GM23338 (cell line): Measurements from ENCODE around the gene HSPA9. TPM values are rescaled to one million over a fixed set of nuclear protein-coding genes. Genes with fewer than 3 reads are reported as not detected.

Experiments used
- ATAC-seq: fragments of 200-7000 bp; cut with Tn5 transposase; 3 replicates; pipeline ENCODE4 v1.9.1; 2020
- DNase-seq: peaks from one replicate; pipeline ENCODE4 v3.0.0-alpha.2; 2015; ENCODE audit warnings: low spot score
- H2AFZ ChIP-seq: fragments of 200-600 bp; sonication (generic); 2 replicates; pipeline ENCODE4 v1.8.0; 2016; ENCODE audit warnings: antibody characterized with exemption, mild to moderate bottlenecking, moderate library complexity
- H3F3A ChIP-seq: fragments of 200-600 bp; sonication (generic); replicated peaks from 2 replicates; pipeline ENCODE4 v1.8.0; 2017; ENCODE audit warnings: antibody characterized with exemption, mixed run types, low read depth
- H3K27ac ChIP-seq: fragments of 200-600 bp; sonication (generic); 2 replicates; pipeline ENCODE4 v1.6.1; 2016; ENCODE audit warnings: low read depth
- H3K27me3 ChIP-seq: fragments of 200-600 bp; sonication (generic); 2 replicates; pipeline ENCODE4 v1.8.0; 2016; ENCODE audit warnings: mild to moderate bottlenecking, mixed run types, moderate library complexity; ENCODE audit not compliant: insufficient read depth
- H3K36me3 ChIP-seq: fragments of 200-600 bp; sonication (generic); 2 replicates; pipeline ENCODE4 v1.8.0; 2016; ENCODE audit warnings: mild to moderate bottlenecking; ENCODE audit not compliant: insufficient read depth
- H3K4me1 ChIP-seq: fragments of 200-600 bp; sonication (generic); 2 replicates; pipeline ENCODE4 v1.8.0; 2016; ENCODE audit warnings: mild to moderate bottlenecking, moderate library complexity; ENCODE audit not compliant: insufficient read depth
- H3K4me2 ChIP-seq: fragments of 200-600 bp; sonication (generic); 2 replicates; pipeline ENCODE4 v1.7.1; 2017; ENCODE audit warnings: mixed run types
- H3K4me3 ChIP-seq: fragments of 200-600 bp; sonication (generic); 2 replicates; pipeline ENCODE4 v1.6.1; 2016; ENCODE audit warnings: mixed run types
- H3K79me2 ChIP-seq: fragments of 200-600 bp; sonication (generic); replicated peaks from 2 replicates; pipeline ENCODE4 v1.8.0; 2017; ENCODE audit warnings: mild to moderate bottlenecking; ENCODE audit not compliant: insufficient read depth
- H3K9me2 ChIP-seq: fragments of 200-600 bp; sonication (generic); 2 replicates; pipeline ENCODE4 v1.8.0; 2017; ENCODE audit not compliant: insufficient read depth
- H4K20me1 ChIP-seq: fragments of 200-600 bp; sonication (generic); replicated peaks from 2 replicates; pipeline ENCODE4 v1.8.0; 2017; ENCODE audit warnings: mild to moderate bottlenecking; ENCODE audit not compliant: insufficient read depth
- H3K27ac Mint-ChIP-seq: 2 replicates; pipeline ENCODE4 v1.8.0; 2020; ENCODE audit warnings: inconsistent platforms, mild to moderate bottlenecking, moderate library complexity, mixed read lengths
- H3K27me3 Mint-ChIP-seq: 3 replicates; pipeline ENCODE4 v1.8.0; 2022; ENCODE audit warnings: low read depth, mild to moderate bottlenecking, moderate library complexity, mixed read lengths, inconsistent platforms; ENCODE audit not compliant: insufficient read depth, poor library complexity
- H3K36me3 Mint-ChIP-seq: 3 replicates; pipeline ENCODE4 v1.8.0; 2021; ENCODE audit warnings: low read depth, mild to moderate bottlenecking, inconsistent platforms, moderate library complexity, mixed read lengths
- H3K4me1 Mint-ChIP-seq: 3 replicates; pipeline ENCODE4 v1.8.0; 2020; ENCODE audit warnings: mild to moderate bottlenecking, inconsistent platforms, mixed read lengths
- H3K4me3 Mint-ChIP-seq: 3 replicates; pipeline ENCODE4 v1.8.0; 2021; ENCODE audit warnings: moderate library complexity, mild to moderate bottlenecking, inconsistent platforms, mixed read lengths
- H3K9me3 Mint-ChIP-seq: 3 replicates; pipeline ENCODE4 v1.8.0; 2020; ENCODE audit warnings: moderate library complexity, mild to moderate bottlenecking, inconsistent platforms, mixed read lengths
- CTCF ChIP-seq, 2 experiments: fragments of 200-600 bp in 1 of 2; sonication (generic) in 1 of 2; conservative IDR thresholded peaks; 2 replicates each; pipeline versions ENCODE4 v1.5.1 to v1.6.1; 2016 to 2017; ENCODE audit warnings: antibody characterized with exemption in 2 of 2, low read depth in 2 of 2, mild to moderate bottlenecking in 2 of 2, moderate library complexity in 1 of 2
- EZH2phosphoT487 ChIP-seq: fragments of 200-600 bp; sonication (generic); IDR thresholded peaks from one replicate; pipeline ENCODE4 v1.8.1; 2018; ENCODE audit warnings: antibody characterized with exemption; ENCODE audit not compliant: unreplicated experiment
- JUNB ChIP-seq: IDR thresholded peaks from one replicate; pipeline ENCODE4 v1.6.1; 2016; ENCODE audit warnings: antibody characterized with exemption; ENCODE audit not compliant: unreplicated experiment
- NANOG ChIP-seq: IDR thresholded peaks from 2 replicates; pipeline ENCODE4 v1.6.1; 2016; ENCODE audit warnings: antibody characterized with exemption, borderline replicate concordance
- REST ChIP-seq: IDR thresholded peaks from one replicate; pipeline ENCODE4 v1.6.1; 2018; ENCODE audit warnings: antibody characterized with exemption; ENCODE audit not compliant: unreplicated experiment
- STAT1 ChIP-seq: IDR thresholded peaks from one replicate; pipeline ENCODE4 v1.6.1; 2016; ENCODE audit warnings: antibody characterized with exemption; ENCODE audit not compliant: unreplicated experiment
- ZNF331 ChIP-seq: fragments of 250-450 bp; sonication (Bioruptor Pico); IDR thresholded peaks from 2 replicates; pipeline ENCODE4 v1.5.0; 2020; ENCODE audit warnings: low read depth, mild to moderate bottlenecking, moderate library complexity
- ZNF462 ChIP-seq: fragments of 250-450 bp; sonication (Bioruptor Pico); IDR thresholded peaks from 2 replicates; pipeline ENCODE4 v1.5.0; 2020; ENCODE audit warnings: mild to moderate bottlenecking, moderate library complexity
- polyA plus RNA-seq: library from polyadenylated mRNA; unstranded; fragments of >200 nt; fragmentation: Nextera tagmentation; extraction: Ambion mirVana; gene quantifications from 2 replicates; pipeline ENCODE4 v1.2.1, GENCODE V29; 2016
- total RNA-seq: library from RNA; depleted of rRNA; stranded (reverse); fragments of >200 nt; shearing (Covaris generic); gene quantifications from 2 replicates; pipeline ENCODE4 v1.2.3, GENCODE V29; 2014

Gene HSPA9
- total and polyA plus RNA-seq, 2 experiments from 2014 or later = 302 to 751 TPM

GRCh38 chr5:138569782-138570181, 5.4 kb downstream of the HSPA9 start (continued):
- TF ChIP-seq ZNF331 = no peak

GRCh38 chr5:138568061-138568824, 7.0 kb downstream of the HSPA9 start:
- Histone ChIP-seq H3K36me3 (peaks cover 92% of the 10 kb centered on the region), H3K9me2 (no peaks in the 10 kb centered on the region), H3K27me3 (no peaks in the 10 kb centered on the region), H3K4me3 (no peak overlapping the region), H3F3A (peaks cover 45% of the 10 kb centered on the region), H3K4me1 (no peaks in the 10 kb centered on the region; the same call in 1 of the 2 replicates), H3K27ac (peak overlapping the region; percentile 69; the same call in 1 of the 2 replicates), H3K79me2 (peaks cover 100% of the 10 kb centered on the region), H4K20me1 (peaks cover 74% of the 10 kb centered on the region), H3K4me2 (no peak overlapping the region), H2AFZ (no peak overlapping the region)
- H3K36me3 Mint-ChIP-seq = peaks cover 99% of the 10 kb centered on the region
- H3K9me3 Mint-ChIP-seq = no peaks in the 10 kb centered on the region
- H3K27ac Mint-ChIP-seq = peak overlapping the region; percentile 26; the same call in 1 of the 2 replicates
- H3K4me1 Mint-ChIP-seq = peaks cover 3% of the 10 kb centered on the region; the same call in 1 of the 3 replicates
- no peak for DNase-seq
- H3K27me3 Mint-ChIP-seq = no peaks in the 10 kb centered on the region
- no peak for ATAC-seq
- H3K4me3 Mint-ChIP-seq = no peak overlapping the region
- TF ChIP-seq STAT1 (no peak), CTCF (conservative IDR thresholded peaks at IDR 0.05; ENCODE audit: low read depth in 2 of 2) (0 out of 4 replicates have a peak, but pooled peaks of 1 of the 2 experiments have one; percentile 24)

GRCh38 chr5:138566792-138567191, 8.4 kb downstream of the HSPA9 start:
- no peak overlapping the region for H3K4me3 ChIP-seq
- no peak overlapping the region for H2AFZ ChIP-seq
- H3K27ac Mint-ChIP-seq = no peak overlapping the region; the same call in 1 of the 2 replicates
- H3K4me3 Mint-ChIP-seq = no peak overlapping the region
- no peak overlapping the region for H3K27ac ChIP-seq
- H4K20me1 ChIP-seq = peaks cover 71% of the 10 kb centered on the region
- H3K27me3 ChIP-seq = no peaks in the 10 kb centered on the region
- no peaks in the 10 kb centered on the region for H3K9me2 ChIP-seq
- peaks cover 96% of the 10 kb centered on the region for H3K79me2 ChIP-seq
- DNase-seq (no peak), ATAC-seq (no peak)
- no peaks in the 10 kb centered on the region for H3K4me1 ChIP-seq
- H3K36me3 ChIP-seq = peaks cover 88% of the 10 kb centered on the region
- no peaks in the 10 kb centered on the region for H3K27me3 Mint-ChIP-seq
- no peaks in the 10 kb centered on the region for H3K9me3 Mint-ChIP-seq
- H3F3A ChIP-seq = peaks cover 33% of the 10 kb centered on the region; the same call in 1 of the 2 replicates
- no peak overlapping the region for H3K4me2 ChIP-seq
- peaks cover 93% of the 10 kb centered on the region for H3K36me3 Mint-ChIP-seq
- H3K4me1 Mint-ChIP-seq = no peaks in the 10 kb centered on the region
- TF ChIP-seq EZH2phosphoT487 = no peak
- no peak for TF ChIP-seq JUNB
- no peak for TF ChIP-seq REST
- no peak for TF ChIP-seq ZNF462 (CRISPR knock-in tag)
- no peak for TF ChIP-seq NANOG
